Fibroblast of upper back skin (primary cell): ENCODE measurements around the gene SCTR.

ENCODE experiments used
- DNase-seq: peaks from one replicate; pipeline ENCODE4 v3.0.0-alpha.2; 2013

SCTR gene

GRCh38 chr2:119523952-119524694 is at the start of gene SCTR:
Gene SCTR, minus strand, starts transcription at chr2:119524483. Its CDS starts 257 bp downstream, at chr2:119524226.
- DNase-seq = no peak

GRCh38 chr2:119567292-119567691 is 43.0 kb upstream of the SCTR start:
- DNase-seq = no peak

- no peak for DNase-seq
These were observed 41.2 kb upstream of the SCTR start for GRCh38 chr2:119565481-119565880.

- no peak for DNase-seq
These were observed 29.5 kb upstream of the SCTR start for GRCh38 chr2:119553687-119554344.

- DNase-seq = no peak
These were observed 28.6 kb upstream of the SCTR start for GRCh38 chr2:119552902-119553301.

GRCh38 chr2:119550856-119551255 is 26.6 kb upstream of the SCTR start:
- no peak for DNase-seq

- DNase-seq = no peak
These were observed 26.1 kb upstream of the SCTR start for GRCh38 chr2:119550346-119550745.

- DNase-seq = peak; percentile 89
These were observed 25.0 kb upstream of the SCTR start for GRCh38 chr2:119549241-119549640.

GRCh38 chr2:119548516-119549120 is 24.3 kb upstream of the SCTR start:
- no peak for DNase-seq

- DNase-seq = no peak
These were observed 22.1 kb upstream of the SCTR start for GRCh38 chr2:119546447-119546767.

- peak; percentile 90 for DNase-seq
These were observed 21.6 kb upstream of the SCTR start for GRCh38 chr2:119545754-119546446.

- peak; percentile 64 for DNase-seq
These were observed 20.7 kb upstream of the SCTR start for GRCh38 chr2:119544939-119545475.

GRCh38 chr2:119544075-119544938 is 20.0 kb upstream of the SCTR start, which contains the start of gene CFAP221:
Gene CFAP221, plus strand, starts transcription at chr2:119544449. Its CDS starts 1,683 bp downstream, at chr2:119546132.
- DNase-seq = peak; percentile 53

- DNase-seq = no peak
These were observed 17.2 kb upstream of the SCTR start for GRCh38 chr2:119541476-119541875.

- DNase-seq = no peak
These were observed 13.5 kb upstream of the SCTR start for GRCh38 chr2:119537792-119538191.

- DNase-seq = no peak
These were observed 12.4 kb upstream of the SCTR start for GRCh38 chr2:119536707-119537106.

GRCh38 chr2:119536211-119536610 is 11.9 kb upstream of the SCTR start:
- DNase-seq = no peak

GRCh38 chr2:119533560-119533959 is 9.3 kb upstream of the SCTR start:
- no peak for DNase-seq

- no peak for DNase-seq
These were observed 7.0 kb upstream of the SCTR start for GRCh38 chr2:119531292-119531691.

- DNase-seq = no peak
These were observed 3.7 kb upstream of the SCTR start for GRCh38 chr2:119527999-119528398.

GRCh38 chr2:119525614-119526013 is 1.3 kb upstream of the SCTR start:
- no peak for DNase-seq

- no peak for DNase-seq
These were observed 816 bp downstream of the SCTR start for GRCh38 chr2:119523383-119523951.
